GM12878 (cell line): ENCODE results near the gene NSFL1C.

Experiments used
- FOS ChIP-seq: IDR thresholded peaks from 3 replicates; pipeline ENCODE4 v1.6.1; 2011; ENCODE audit warnings: borderline replicate concordance; ENCODE audit not compliant: insufficient read length; ENCODE audit errors: extremely low read depth
- MEF2A ChIP-seq: IDR thresholded peaks from 2 replicates; pipeline ENCODE4 v1.6.1; 2011; ENCODE audit warnings: low read depth, mild to moderate bottlenecking, low read length, moderate library complexity; ENCODE audit not compliant: insufficient read depth
- NRF1 ChIP-seq: conservative IDR thresholded peaks from 2 replicates; pipeline ENCODE4 v1.6.1; 2011; ENCODE audit warnings: mild to moderate bottlenecking, low read depth, low read length, improper control_type of control experiment
- SMC3 ChIP-seq: IDR thresholded peaks from 2 replicates; pipeline ENCODE4 v1.6.1; 2011; ENCODE audit warnings: low read length, improper control_type of control experiment, borderline replicate concordance
- STAT3 ChIP-seq: IDR thresholded peaks from 2 replicates; pipeline ENCODE4 v1.6.1; 2011; ENCODE audit warnings: low read depth, low read length, improper control_type of control experiment

DNA sequence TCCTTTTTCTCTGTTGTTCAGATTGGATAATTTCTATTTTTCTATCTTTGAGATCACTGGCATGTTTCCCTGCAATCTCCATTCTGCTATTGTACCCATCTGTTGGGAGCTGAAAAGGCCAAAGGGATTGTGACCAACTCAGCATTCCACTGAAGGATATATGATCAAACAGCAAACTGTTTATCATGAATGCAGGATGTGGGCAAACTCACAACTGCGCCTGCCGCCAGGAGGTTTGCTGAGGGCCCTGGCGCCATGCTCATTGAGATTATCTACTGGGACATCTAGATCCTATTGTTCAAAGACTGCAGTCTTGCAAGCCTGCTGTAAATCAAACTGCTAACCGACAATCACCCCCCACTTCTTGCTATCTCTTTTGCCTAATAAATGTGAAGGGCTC lies 69.9 kb downstream of the NSFL1C start:
- TF ChIP-seq SMC3: no peak
- no peak for TF ChIP-seq STAT3
- TF ChIP-seq FOS: no peak
- no peak for TF ChIP-seq NRF1
- no peak for TF ChIP-seq MEF2A
